Parathyroid adenoma (tissue), 2 donors: ENCODE results near the gene CLEC16A.

Source experiments
- H2AFZ ChIP-seq: fragments of 300-600 bp; sonication (generic); one replicate; pipeline ENCODE4 v1.7.0; 2017; ENCODE audit warnings: antibody characterized with exemption, mild to moderate bottlenecking
- H3K27ac ChIP-seq: fragments of 300-600 bp; sonication (generic); one replicate; pipeline ENCODE4 v1.7.0; 2017
- H3K27me3 ChIP-seq: fragments of 300-600 bp; sonication (generic); one replicate; pipeline ENCODE4 v1.7.0; 2017; ENCODE audit warnings: low read length; ENCODE audit not compliant: control insufficient read depth, insufficient read depth
- H3K36me3 ChIP-seq: fragments of 300-600 bp; sonication (generic); one replicate; pipeline ENCODE4 v1.7.0; 2017; ENCODE audit warnings: low read length; ENCODE audit not compliant: control insufficient read depth, insufficient read depth
- H3K4me1 ChIP-seq: fragments of 300-600 bp; sonication (generic); one replicate; pipeline ENCODE4 v1.7.0; 2017; ENCODE audit warnings: control low read depth
- H3K4me2 ChIP-seq: fragments of 300-600 bp; sonication (generic); one replicate; pipeline ENCODE4 v1.7.0; 2017; ENCODE audit warnings: low read length
- H3K4me3 ChIP-seq: fragments of 300-600 bp; sonication (generic); one replicate; pipeline ENCODE4 v1.7.0; 2017; ENCODE audit warnings: low read depth, low read length
- H3K79me2 ChIP-seq: fragments of 300-600 bp; sonication (generic); one replicate; pipeline ENCODE4 v1.7.0; 2017; ENCODE audit warnings: control low read depth
- H3K9ac ChIP-seq: fragments of 300-600 bp; sonication (generic); one replicate; pipeline ENCODE4 v1.7.0; 2017; ENCODE audit warnings: mild to moderate bottlenecking
- H3K9me3 ChIP-seq: fragments of 300-600 bp; sonication (generic); one replicate; pipeline ENCODE4 v1.7.0; 2017; ENCODE audit warnings: low read length; ENCODE audit not compliant: control insufficient read depth
- CTCF ChIP-seq: fragments of 300-600 bp; sonication (generic); IDR thresholded peaks from one replicate; pipeline ENCODE4 v1.7.0; 2017; ENCODE audit warnings: antibody characterized with exemption, mild to moderate bottlenecking
- donor health status: primary hyperparathyroidism.

CLEC16A gene

GRCh38 chr16:10936272-10936984, 7.9 kb upstream of the CLEC16A start:
- Histone ChIP-seq H3K27me3 (no peaks in the 10 kb centered on the region), H3K4me3 (no peak overlapping the region), H3K4me1 (peaks cover 52% of the 10 kb centered on the region), H3K4me2 (no peak overlapping the region), H3K79me2 (peaks cover 26% of the 10 kb centered on the region), H3K36me3 (no peaks in the 10 kb centered on the region), H2AFZ (no peak overlapping the region), H3K27ac (no peak overlapping the region), H3K9me3 (no peaks in the 10 kb centered on the region), H3K9ac (no peak overlapping the region)
- TF ChIP-seq CTCF = no peak

GRCh38 chr16:10937068-10937859, 7.1 kb upstream of the CLEC16A start:
- peaks cover 52% of the 10 kb centered on the region for H3K4me1 ChIP-seq
- no peak overlapping the region for H2AFZ ChIP-seq
- no peaks in the 10 kb centered on the region for H3K36me3 ChIP-seq
- no peaks in the 10 kb centered on the region for H3K9me3 ChIP-seq
- peaks cover 26% of the 10 kb centered on the region for H3K79me2 ChIP-seq
- H3K4me2 ChIP-seq = peak overlapping the region; percentile 58
- H3K27me3 ChIP-seq = no peaks in the 10 kb centered on the region
- H3K4me3 ChIP-seq = peak overlapping the region; percentile 17
- no peak overlapping the region for H3K9ac ChIP-seq
- H3K27ac ChIP-seq = no peak overlapping the region
- TF ChIP-seq CTCF = no peak

GRCh38 chr16:10938321-10938720, 6.0 kb upstream of the CLEC16A start:
- Histone ChIP-seq H2AFZ (no peak overlapping the region), H3K9me3 (no peaks in the 10 kb centered on the region), H3K4me3 (no peak overlapping the region), H3K4me2 (peak overlapping the region; percentile 16), H3K27ac (peak overlapping the region; percentile 70), H3K4me1 (peaks cover 50% of the 10 kb centered on the region), H3K36me3 (no peaks in the 10 kb centered on the region), H3K79me2 (peaks cover 22% of the 10 kb centered on the region), H3K9ac (no peak overlapping the region), H3K27me3 (no peaks in the 10 kb centered on the region)
- TF ChIP-seq CTCF = no peak

- Histone ChIP-seq H2AFZ (no peak overlapping the region), H3K27me3 (no peaks in the 10 kb centered on the region)
These were observed 5.3 kb upstream of the CLEC16A start for GRCh38 chr16:10938796-10939648.

More at GRCh38 chr16:10938796-10939648, 5.3 kb upstream of the CLEC16A start:
- TF ChIP-seq CTCF = no peak
- H3K9me3 ChIP-seq = no peaks in the 10 kb centered on the region
- H3K27ac ChIP-seq = peak overlapping the region; percentile 70
- no peak overlapping the region for H3K4me3 ChIP-seq
- H3K9ac ChIP-seq = no peak overlapping the region
- peak overlapping the region; percentile 16 for H3K4me2 ChIP-seq
- H3K79me2 ChIP-seq = peaks cover 18% of the 10 kb centered on the region
- H3K4me1 ChIP-seq = peaks cover 50% of the 10 kb centered on the region
- no peaks in the 10 kb centered on the region for H3K36me3 ChIP-seq
